Heart right ventricle (tissue), 16 donors: ENCODE measurements around the gene TNNT3. TPM values are rescaled to one million over a fixed set of nuclear protein-coding genes. Genes with fewer than 3 reads are reported as not detected.

ENCODE experiments used
- ATAC-seq, 8 donors: fragments of 200-7000 bp; cut with Tn5 transposase; one replicate each; pipeline ENCODE4 v1.9.1; 2020; ENCODE audit warnings: mild to moderate bottlenecking in 8 of 8, moderate library complexity in 8 of 8, moderate number of reproducible peaks in 1 of 8
- DNase-seq, 2 donors: peaks; one replicate each; pipeline ENCODE4 v3.0.0-alpha.2; 2020
- H3K27ac ChIP-seq, 10 donors: fragments of 200-600 bp; sonication (generic) in 2 of 10; one replicate each; pipeline versions ENCODE4 v1.5.0 to v1.8.0; 2020 to 2022; ENCODE audit warnings: mild to moderate bottlenecking in 3 of 10
- H3K27me3 ChIP-seq, 7 donors: fragments of 200-600 bp; one replicate each; pipeline ENCODE4 v1.8.0; 2021 to 2022; ENCODE audit warnings: mild to moderate bottlenecking in 2 of 7
- H3K36me3 ChIP-seq, 9 donors: fragments of 200-600 bp; sonication (generic) in 1 of 9; one replicate each; pipeline versions ENCODE4 v1.5.0 to v1.8.0; 2020 to 2022; ENCODE audit warnings: mild to moderate bottlenecking in 2 of 9
- H3K4me1 ChIP-seq, 9 donors: fragments of 200-600 bp; sonication (generic) in 1 of 9; one replicate each; pipeline versions ENCODE4 v1.5.0 to v1.8.0; 2020 to 2022; ENCODE audit warnings: mild to moderate bottlenecking in 4 of 9
- H3K4me3 ChIP-seq, 10 donors: fragments of 200-600 bp; sonication (generic) in 2 of 10; one replicate each; pipeline versions ENCODE4 v1.5.0 to v1.8.0; 2020 to 2022; ENCODE audit warnings: mild to moderate bottlenecking in 7 of 10, moderate library complexity in 2 of 10
- H3K9me3 ChIP-seq, 11 donors: fragments of 200-600 bp in 10 of 11; sonication (generic) in 2 of 11; one replicate each; pipeline versions ENCODE4 v1.5.0 to v1.8.0; 2013 to 2022; ENCODE audit warnings: mild to moderate bottlenecking in 2 of 11, control low read depth in 1 of 11, moderate library complexity in 1 of 11
- CTCF ChIP-seq, 9 donors: fragments of 200-600 bp; sonication (generic) in 2 of 9; IDR thresholded peaks; one replicate each; pipeline versions ENCODE4 v1.5.0 to v1.8.0; 2021 to 2022; ENCODE audit warnings: antibody characterized with exemption in 9 of 9, mild to moderate bottlenecking in 5 of 9, moderate library complexity in 1 of 9
- WGBS, 2 donors: extraction: QIAGEN DNeasy Blood & Tissue Kit; methylation state at CpG; one replicate each; pipeline ENCODE4 v1.1.7; 2013; ENCODE audit warnings: inconsistent platforms in 1 of 2; 5-methylcytosine and 5-hydroxymethylcytosine counted together
- intact Hi-C, 10 donors: fragments of 100-400 bp; cut with DNase I; formaldehyde crosslinking; loops; one replicate each; pipeline versions ENCODE4 v1.11.1 to v1.14.2; 2022
- microRNA-seq, 2 donors: library from miRNA; unstranded; fragments of <30 nt; microRNA quantifications; one replicate each; pipeline ENCODE4 v1.2.0, GENCODE V29; 2021
- polyA plus RNA-seq, 2 donors: library from polyadenylated mRNA; stranded (reverse); fragments of 200-250 nt; gene quantifications; one replicate each; pipeline ENCODE4 v1.2.3, GENCODE V29; 2013
- total RNA-seq, 10 donors: library from RNA; stranded (reverse); fragmentation: NEBNext Ultra II Directional in 3 of 10; extraction: Animal tissue kit (Norgen Biotek cat#: 25700) in 3 of 10; gene quantifications; one replicate each; pipeline versions ENCODE4 v1.2.1 to v1.2.4, GENCODE V29; 2021 to 2023
- donor health status: Arrhythmogenic right ventricular cardiomyopathy.
- donor health status: ischemic (EF 13 %, LVEDD 7.1; RV severe dilation, severe dysfunction).
- donor health status: healthy with polysubstance abuse.
- donor health status: DM: no; HTN: yes; CAD: no.
- donor health status: DM: no; HTN: no; CAD: no.
- donor health status: ischemic (EF 25% LVEDD 6.9; RV normal size, moderate dysfunction).
- donor health status: ischemic (EF 25% LVEDD 5.7; RV mildly dilated, moderate dysfunction).
- donor health status: healthy.
- donor health status: DM: yes; HTN: yes; CAD: no.
- donor health status: Ischemic cardiomyopathy.
- donor health status: ischemic (EF 35%, LVEDD 5.7; RV mildly dilated, moderate dysfunction).
- donor health status: nonischemic (EF 11% LVEDD 7.7; RV severe dilation, severe dysfunction).
- donor health status: DM: yes; HTN: yes; CAD: no.
- donor health status: PGD.
- donor health status: ischemic (EF 29% LVEDD 5.4; RV normal size, mild dysfunction).
- donor health status: nonischemic (EF 23%, LVEDD 6.1; RV moderate dilation, normal function).

The TNNT3 gene
- total and polyA plus RNA-seq, 12 donors: 12.5 to 49.9 (median 44.4) TPM

- 93% methylated on average over 9 to 10 of the region's 12 CpGs for WGBS, 2 donors
- H3K27ac ChIP-seq: no peak overlapping the region
- H3K36me3 ChIP-seq: no peaks in the 10 kb centered on the region
- DNase-seq (peak in 1 of 2 donors; percentile 0), ATAC-seq (no peak)
- no peaks in the 10 kb centered on the region for H3K4me1 ChIP-seq
- no peaks in the 10 kb centered on the region for H3K9me3 ChIP-seq
- H3K4me3 ChIP-seq: no peak overlapping the region
- intact Hi-C loops: no loop called here
- no peaks in the 10 kb centered on the region for H3K27me3 ChIP-seq
- no peak for TF ChIP-seq CTCF (IDR thresholded peaks at IDR 0.05)
These were observed 64.1 kb downstream of the TNNT3 start for GRCh38 chr11:1983601-1983961.

- ATAC-seq (peak in 1 of 8 donors; percentile 2), DNase-seq (no peak)
- no peaks in the 10 kb centered on the region for H3K36me3 ChIP-seq
- intact Hi-C loops: no loop called here
- no peaks in the 10 kb centered on the region for H3K9me3 ChIP-seq
- WGBS, 2 donors: no CpG with 5 or more reads among the region's 6 CpGs
- no peaks in the 10 kb centered on the region for H3K27me3 ChIP-seq
- H3K27ac ChIP-seq: no peak overlapping the region
- no peak for TF ChIP-seq CTCF (IDR thresholded peaks at IDR 0.05)
- H3K4me3 ChIP-seq: no peak overlapping the region
- H3K4me1 ChIP-seq: no peaks in the 10 kb centered on the region
These were observed 67.5 kb downstream of the TNNT3 start for GRCh38 chr11:1987024-1987423.

GRCh38 chr11:1988174-1988573 is 68.7 kb downstream of the TNNT3 start:
- Histone ChIP-seq H3K36me3 (no peaks in the 10 kb centered on the region), H3K9me3 (no peaks in the 10 kb centered on the region), H3K4me3 (no peak overlapping the region), H3K27ac (no peak overlapping the region), H3K4me1 (no peaks in the 10 kb centered on the region), H3K27me3 (no peaks in the 10 kb centered on the region)
- ATAC-seq: peak in 2 of 8 donors; percentile 9 to 33
- TF ChIP-seq CTCF (IDR thresholded peaks at IDR 0.05): no peak
- no peak for DNase-seq
- intact Hi-C loops: no loop called here
- no CpG with 5 or more reads among the region's 11 CpGs for WGBS, 2 donors

Small RNA genes within 50 kb of the gene (microRNA-seq; reads per million reads assigned to microRNA genes)
- gene MIR7847: 0 reads per million in 2 donors

Other genes with a start within 250 kb of the TNNT3 start
- not detected for gene KRTAP5-6, start 222.5 kb upstream of the TNNT3 start, total RNA-seq
- not detected for gene KRTAP5-6, start 222.5 kb upstream of the TNNT3 start, polyA plus RNA-seq
- gene IFITM10, start 169.1 kb upstream of the TNNT3 start, total RNA-seq: 1 to 10 TPM in 4 of 10 donors, under 1 TPM in 6; 0.18 to 2.4 (median 0.42) TPM
- gene IFITM10, start 169.1 kb upstream of the TNNT3 start, polyA plus RNA-seq: under 1 TPM; 0.07 to 0.80 TPM
- 1,000 to 10,000 TPM in 2 of 10 donors, 100 to 1,000 TPM in 8; 501 to 1,070 (median 786) TPM for gene CTSD, start 155.8 kb upstream of the TNNT3 start, total RNA-seq
- 100 to 1,000 TPM; 431 to 976 TPM for gene CTSD, start 155.8 kb upstream of the TNNT3 start, polyA plus RNA-seq
- not detected for gene SYT8, start 84.7 kb upstream of the TNNT3 start, total RNA-seq
- gene SYT8, start 84.7 kb upstream of the TNNT3 start, polyA plus RNA-seq: not detected
- under 1 TPM in 3 of 10 donors, not detected in 7; 0.36 to 0.55 (median 0.46) TPM for gene TNNI2, start 80.7 kb upstream of the TNNT3 start, total RNA-seq
- 1 to 10 TPM in 1 of 2 donors, under 1 TPM in 1; 0.71 to 1.2 TPM for gene TNNI2, start 80.7 kb upstream of the TNNT3 start, polyA plus RNA-seq
- 10 to 100 TPM; 16.0 to 57.2 (median 20.8) TPM for gene LSP1, start 66.6 kb upstream of the TNNT3 start, total RNA-seq
- gene LSP1, start 66.6 kb upstream of the TNNT3 start, polyA plus RNA-seq: 10 to 100 TPM; 21.3 to 21.5 TPM
- gene PRR33, start 27.8 kb upstream of the TNNT3 start, total RNA-seq: 1 to 10 TPM; 2.3 to 4.9 (median 3.5) TPM
- gene PRR33, start 27.8 kb upstream of the TNNT3 start, polyA plus RNA-seq: 1 to 10 TPM in 1 of 2 donors, under 1 TPM in 1; 0.09 to 6.5 TPM
- gene MRPL23, start 27.6 kb downstream of the TNNT3 start, total RNA-seq: 10 to 100 TPM; 45.9 to 95.8 (median 74.2) TPM
- gene MRPL23, start 27.6 kb downstream of the TNNT3 start, polyA plus RNA-seq: 100 to 1,000 TPM; 225 to 356 TPM
- gene H19, start 78.1 kb downstream of the TNNT3 start, total RNA-seq: 1,000 to 10,000 TPM in 2 of 10 donors, 100 to 1,000 TPM in 8; 235 to 1,965 (median 391) TPM
- 1,000 to 10,000 TPM in 1 of 2 donors, 100 to 1,000 TPM in 1; 653 to 1,642 TPM for gene H19, start 78.1 kb downstream of the TNNT3 start, polyA plus RNA-seq
- 100 to 1,000 TPM in 3 of 10 donors, 10 to 100 TPM in 7; 68.8 to 195 (median 81.6) TPM for gene IGF2, start 219.7 kb downstream of the TNNT3 start, total RNA-seq
- 10 to 100 TPM; 36.0 to 85.9 TPM for gene IGF2, start 219.7 kb downstream of the TNNT3 start, polyA plus RNA-seq
- gene INS, start 241.5 kb downstream of the TNNT3 start, total RNA-seq: 1 to 10 TPM in 1 of 10 donors, under 1 TPM in 1, not detected in 8; 0.76 to 1.0 TPM
- 1 to 10 TPM in 1 of 2 donors, not detected in 1; 3.3 TPM for gene INS, start 241.5 kb downstream of the TNNT3 start, polyA plus RNA-seq